GM10266 (cell line): ENCODE data around the gene ARRB1.

ENCODE experiments used
- DNase-seq: peaks from one replicate; pipeline ENCODE4 v3.0.0; 2012; ENCODE audit errors: extremely low spot score
- CTCF ChIP-seq: IDR thresholded peaks from 2 replicates; pipeline ENCODE4 v1.5.1; 2012; ENCODE audit warnings: mild to moderate bottlenecking, low read depth; ENCODE audit not compliant: control insufficient read depth, insufficient read depth; ENCODE audit errors: missing control alignments

Gene ARRB1

GRCh38 chr11:75317446-75318122 is 33.9 kb downstream of the ARRB1 start:
- DNase-seq: no peak
- no peak for TF ChIP-seq CTCF

GRCh38 chr11:75315439-75315805 is 36.0 kb downstream of the ARRB1 start:
- TF ChIP-seq CTCF: no peak

GRCh38 chr11:75314771-75315438 is 36.6 kb downstream of the ARRB1 start:
- DNase-seq: no peak
- no peak for TF ChIP-seq CTCF

More at GRCh38 chr11:75315439-75315805, 36.0 kb downstream of the ARRB1 start:
- DNase-seq: no peak

GRCh38 chr11:75313513-75314272 is 37.8 kb downstream of the ARRB1 start:
- DNase-seq: no peak

GRCh38 chr11:75312346-75312745 is 39.1 kb downstream of the ARRB1 start:
- TF ChIP-seq CTCF: no peak
- DNase-seq: no peak

More at GRCh38 chr11:75313513-75314272, 37.8 kb downstream of the ARRB1 start:
- TF ChIP-seq CTCF: no peak

- DNase-seq: no peak
- no peak for TF ChIP-seq CTCF
These were observed 39.6 kb downstream of the ARRB1 start for GRCh38 chr11:75311858-75312288.
